Mesenchymal stem cell (in vitro differentiated cells and primary cell): ENCODE data around the gene CST9L.
A peak's percentile ranks its signal among the peaks of the same experiment; 100 is the strongest.

ENCODE experiments used
- DNase-seq: peaks from one replicate; pipeline ENCODE4 v3.0.0-alpha.2; 2013
- H2AFZ ChIP-seq: one replicate; pipeline ENCODE4 v1.6.1; 2013; ENCODE audit warnings: low read depth, mild to moderate bottlenecking, control low read depth, inconsistent platforms, low read length, moderate library complexity
- H2AK5ac ChIP-seq: 2 replicates; pipeline ENCODE4 v1.6.1; 2013; ENCODE audit warnings: low read length, moderate library complexity, mild to moderate bottlenecking, inconsistent platforms; ENCODE audit not compliant: severe bottlenecking
- H2BK120ac ChIP-seq: one replicate; pipeline ENCODE4 v1.6.1; 2013; ENCODE audit warnings: low read depth, mild to moderate bottlenecking, inconsistent platforms, low read length, moderate library complexity
- H2BK12ac ChIP-seq, 2 experiments: one replicate each; pipeline ENCODE4 v1.6.1; 2013; ENCODE audit warnings: inconsistent platforms in 2 of 2, low read length in 2 of 2, mild to moderate bottlenecking in 2 of 2, moderate library complexity in 2 of 2, control low read depth in 1 of 2
- H2BK15ac ChIP-seq: one replicate; pipeline ENCODE4 v1.6.1; 2013; ENCODE audit warnings: mild to moderate bottlenecking, low read depth, inconsistent platforms; ENCODE audit not compliant: poor library complexity, severe bottlenecking
- H2BK5ac ChIP-seq: 2 replicates; pipeline ENCODE4 v1.6.1; 2013; ENCODE audit warnings: low read depth, mild to moderate bottlenecking, low read length, control low read depth, inconsistent platforms; ENCODE audit not compliant: poor library complexity, severe bottlenecking
- H3K14ac ChIP-seq, 2 experiments: one replicate each; pipeline ENCODE4 v1.6.1; 2013; ENCODE audit warnings: inconsistent platforms in 2 of 2, low read length in 2 of 2, control low read depth in 1 of 2, mild to moderate bottlenecking in 1 of 2, moderate library complexity in 1 of 2
- H3K18ac ChIP-seq, 2 experiments: one replicate each; pipeline ENCODE4 v1.6.1; 2013; ENCODE audit warnings: inconsistent platforms in 2 of 2, low read length in 2 of 2, control low read depth in 1 of 2, low read depth in 1 of 2, mild to moderate bottlenecking in 1 of 2
- H3K23ac ChIP-seq, 2 experiments: one replicate each; pipeline ENCODE4 v1.6.1; 2013; ENCODE audit warnings: inconsistent platforms in 2 of 2, low read length in 2 of 2, mild to moderate bottlenecking in 2 of 2, moderate library complexity in 2 of 2, control low read depth in 1 of 2
- H3K27ac ChIP-seq: 2 replicates; pipeline ENCODE4 v1.5.1; 2013; ENCODE audit warnings: mild to moderate bottlenecking, moderate library complexity, low read length, control low read depth, inconsistent platforms; ENCODE audit not compliant: poor library complexity, severe bottlenecking
- H3K27me3 ChIP-seq, 2 experiments: 2 replicates each; pipeline versions ENCODE4 v1.6.1 to v1.7.0; 2013; ENCODE audit warnings: low read length in 2 of 2, mild to moderate bottlenecking in 2 of 2, moderate library complexity in 2 of 2, control low read depth in 1 of 2, inconsistent platforms in 1 of 2; ENCODE audit not compliant: control insufficient read depth in 1 of 2, insufficient read depth in 1 of 2
- H3K36me3 ChIP-seq, 2 experiments: 2 replicates each; pipeline versions ENCODE4 v1.6.1 to v1.7.0; 2013; ENCODE audit warnings: low read length in 2 of 2, control low read depth in 1 of 2, inconsistent platforms in 1 of 2, low read depth in 1 of 2, mild to moderate bottlenecking in 1 of 2; ENCODE audit not compliant: insufficient read depth in 2 of 2, control insufficient read depth in 1 of 2
- H3K4ac ChIP-seq, 2 experiments: one replicate each; pipeline ENCODE4 v1.6.1; 2013; ENCODE audit warnings: inconsistent platforms in 2 of 2, low read length in 2 of 2, mild to moderate bottlenecking in 2 of 2, moderate library complexity in 2 of 2, control low read depth in 1 of 2, low read depth in 1 of 2
- H3K4me1 ChIP-seq: 2 replicates; pipeline ENCODE4 v1.6.1; 2013; ENCODE audit warnings: low read depth, low read length, control low read depth; ENCODE audit not compliant: control insufficient read depth, insufficient read depth
- H3K4me2 ChIP-seq: 2 replicates; pipeline ENCODE4 v1.6.1; 2013; ENCODE audit warnings: low read length, mild to moderate bottlenecking, inconsistent platforms; ENCODE audit not compliant: poor library complexity, severe bottlenecking
- H3K4me3 ChIP-seq, 2 experiments: 2 replicates each; pipeline versions ENCODE4 v1.5.1 to v1.7.0; 2013; ENCODE audit warnings: low read length in 2 of 2, mild to moderate bottlenecking in 2 of 2, control low read depth in 1 of 2, low read depth in 1 of 2; ENCODE audit not compliant: insufficient read depth in 1 of 2
- H3K79me1 ChIP-seq: replicated peaks from 2 replicates; pipeline ENCODE4 v1.6.1; 2013; ENCODE audit warnings: mild to moderate bottlenecking, control low read depth, low read length, inconsistent platforms; ENCODE audit not compliant: poor library complexity, severe bottlenecking
- H3K9ac ChIP-seq: 2 replicates; pipeline ENCODE4 v1.7.0; 2013; ENCODE audit warnings: mild to moderate bottlenecking, low read length, moderate library complexity
- H3K9me3 ChIP-seq: 2 replicates; pipeline ENCODE4 v1.7.0; 2013; ENCODE audit warnings: mild to moderate bottlenecking, low read length; ENCODE audit not compliant: control insufficient read depth
- H4K8ac ChIP-seq: one replicate; pipeline ENCODE4 v1.6.1; 2013; ENCODE audit warnings: inconsistent platforms, mild to moderate bottlenecking, low read length, moderate library complexity
- H4K91ac ChIP-seq: one replicate; pipeline ENCODE4 v1.6.1; 2013; ENCODE audit warnings: mild to moderate bottlenecking, low read length, inconsistent platforms
- WGBS: methylation state at CpG from one replicate; pipeline ENCODE4 v1.1.7; 2013; ENCODE audit warnings: mixed read lengths; 5-methylcytosine and 5-hydroxymethylcytosine counted together

The CST9L gene

GRCh38 chr20:23609486-23610109 lies 41.3 kb upstream of the CST9L start:
- no peak overlapping the region for H3K4me2 ChIP-seq
- no peaks in the 10 kb centered on the region for H3K9me3 ChIP-seq
- no peak overlapping the region for H4K91ac ChIP-seq
- H3K4me1 ChIP-seq: peaks cover 15% of the 10 kb centered on the region
- H2BK120ac ChIP-seq: no peak overlapping the region
- no peak overlapping the region for H2AK5ac ChIP-seq
- no peak overlapping the region for H2AFZ ChIP-seq
- H3K4me3 ChIP-seq: no peak overlapping the region
- H3K27ac ChIP-seq: no peak overlapping the region
- peak; percentile 46 for DNase-seq
- no peak overlapping the region for H3K18ac ChIP-seq
- peaks cover 0 to 21% of the 10 kb centered on the region in 2 experiments for H3K27me3 ChIP-seq
- H3K9ac ChIP-seq: no peak overlapping the region
- no peaks in the 10 kb centered on the region for H3K36me3 ChIP-seq
- no peaks in the 10 kb centered on the region for H3K79me1 ChIP-seq
- WGBS: 97% methylated on average over 5 of the region's 5 CpGs
- no peak overlapping the region for H2BK12ac ChIP-seq
- H4K8ac ChIP-seq: no peak overlapping the region
- H2BK15ac ChIP-seq: no peak overlapping the region
- no peak overlapping the region for H3K23ac ChIP-seq
- no peak overlapping the region for H2BK5ac ChIP-seq
- H3K4ac ChIP-seq: no peak overlapping the region
- H3K14ac ChIP-seq: no peak overlapping the region

GRCh38 chr20:23608251-23608846 lies 40.1 kb upstream of the CST9L start:
- Histone ChIP-seq H2AFZ (no peak overlapping the region), H3K27me3 (peaks cover 0 to 34% of the 10 kb centered on the region in 2 experiments), H3K18ac (no peak overlapping the region), H2BK5ac (no peak overlapping the region), H3K23ac (no peak overlapping the region), H3K4ac (no peak overlapping the region), H3K9me3 (no peaks in the 10 kb centered on the region), H3K4me1 (peaks cover 15% of the 10 kb centered on the region), H3K36me3 (no peaks in the 10 kb centered on the region), H3K27ac (no peak overlapping the region), H4K8ac (peak overlapping the region; percentile 31), H2BK120ac (no peak overlapping the region), H4K91ac (peak overlapping the region; percentile 37), H3K79me1 (no peaks in the 10 kb centered on the region), H2BK12ac (peak overlapping the region in 1 of 2 experiments; percentile 63), H3K14ac (no peak overlapping the region), H2AK5ac (peak overlapping the region; percentile 21), H3K4me3 (no peak overlapping the region), H3K4me2 (no peak overlapping the region), H3K9ac (no peak overlapping the region), H2BK15ac (no peak overlapping the region)
- 79% methylated on average over 17 of the region's 18 CpGs for WGBS
- no peak for DNase-seq

- WGBS: 96% methylated on average over 14 of the region's 14 CpGs
Measured at GRCh38 chr20:23607497-23608245, 39.4 kb upstream of the CST9L start.

GRCh38 chr20:23606652-23607049 lies 38.4 kb upstream of the CST9L start:
- 16% methylated on average over 9 of the region's 9 CpGs for WGBS

More at GRCh38 chr20:23607497-23608245, 39.4 kb upstream of the CST9L start:
- peaks cover 0 to 40% of the 10 kb centered on the region in 2 experiments for H3K27me3 ChIP-seq
- H4K91ac ChIP-seq: no peak overlapping the region
- no peak overlapping the region for H3K23ac ChIP-seq
- H2BK15ac ChIP-seq: no peak overlapping the region
- no peak overlapping the region for H3K27ac ChIP-seq
- no peaks in the 10 kb centered on the region for H3K9me3 ChIP-seq
- no peak overlapping the region for H3K4me2 ChIP-seq
- H3K36me3 ChIP-seq: no peaks in the 10 kb centered on the region
- no peak overlapping the region for H2BK12ac ChIP-seq
- no peaks in the 10 kb centered on the region for H3K79me1 ChIP-seq
- H3K9ac ChIP-seq: no peak overlapping the region
- H2AFZ ChIP-seq: no peak overlapping the region
- no peak overlapping the region for H2BK120ac ChIP-seq
- H3K4me1 ChIP-seq: peaks cover 19% of the 10 kb centered on the region
- no peak overlapping the region for H4K8ac ChIP-seq
- no peak overlapping the region for H2BK5ac ChIP-seq
- no peak overlapping the region for H3K14ac ChIP-seq
- no peak overlapping the region for H3K4ac ChIP-seq
- no peak overlapping the region for H2AK5ac ChIP-seq
- DNase-seq: no peak
- H3K4me3 ChIP-seq: no peak overlapping the region
- H3K18ac ChIP-seq: no peak overlapping the region

More at GRCh38 chr20:23606652-23607049, 38.4 kb upstream of the CST9L start:
- Histone ChIP-seq H3K23ac (no peak overlapping the region), H2BK120ac (no peak overlapping the region), H4K8ac (peak overlapping the region; percentile 8), H3K18ac (no peak overlapping the region), H2AK5ac (no peak overlapping the region), H3K27me3 (peaks cover 0 to 48% of the 10 kb centered on the region in 2 experiments), H2AFZ (no peak overlapping the region), H2BK12ac (no peak overlapping the region), H3K4ac (no peak overlapping the region), H3K9me3 (no peaks in the 10 kb centered on the region), H3K36me3 (no peaks in the 10 kb centered on the region), H3K4me2 (no peak overlapping the region), H3K4me1 (peaks cover 20% of the 10 kb centered on the region), H4K91ac (no peak overlapping the region), H3K27ac (no peak overlapping the region), H3K4me3 (no peak overlapping the region), H2BK5ac (no peak overlapping the region), H3K14ac (no peak overlapping the region), H3K9ac (no peak overlapping the region), H2BK15ac (peak overlapping the region; percentile 78), H3K79me1 (no peaks in the 10 kb centered on the region)
- DNase-seq: peak; percentile 75
